Activated B cell treated with CpG ODN at 0.5 μM for 24 hours (primary cell): Measurements from ENCODE around the gene KRTAP23-1. TPM values are rescaled to one million over a fixed set of nuclear protein-coding genes. Genes with fewer than 3 reads are reported as not detected.

Experiments used
- ATAC-seq: fragments of 200-7000 bp; cut with Tn5 transposase; one replicate; pipeline ENCODE4 v1.10.0; 2021; ENCODE audit warnings: low read depth, mild to moderate bottlenecking, moderate library complexity
- CTCF ChIA-PET: fragments of 350-600 bp; sonication (Branson Sonifier 250); formaldehyde crosslinking; loops from one replicate; lab custom pipeline; 2021; ENCODE audit warnings: antibody characterized with exemption; lab: Charles Lee
- POLR2A ChIA-PET: fragments of 350-600 bp; sonication (Branson Sonifier 250); formaldehyde crosslinking; loops from one replicate; lab custom pipeline; 2021; ENCODE audit warnings: antibody characterized with exemption; lab: Charles Lee
- DNase-seq: peaks from one replicate; pipeline ENCODE4 v3.0.0; 2022
- H3K27ac Mint-ChIP-seq: one replicate; pipeline ENCODE4 v1.8.0; 2020; ENCODE audit warnings: mixed read lengths
- H3K27me3 Mint-ChIP-seq: one replicate; pipeline ENCODE4 v1.8.0; 2021; ENCODE audit warnings: mixed read lengths
- H3K36me3 Mint-ChIP-seq: one replicate; pipeline ENCODE4 v1.8.0; 2021; ENCODE audit warnings: low read depth, mixed read lengths
- H3K4me1 Mint-ChIP-seq: one replicate; pipeline ENCODE4 v1.8.0; 2021; ENCODE audit warnings: mixed read lengths
- H3K4me3 Mint-ChIP-seq: one replicate; pipeline ENCODE4 v1.8.0; 2020; ENCODE audit warnings: mild to moderate bottlenecking, mixed read lengths
- H3K9me3 Mint-ChIP-seq: one replicate; pipeline ENCODE4 v1.8.0; 2020; ENCODE audit warnings: mixed read lengths
- CTCF ChIP-seq: fragments of 200-600 bp; IDR thresholded peaks from one replicate; pipeline ENCODE4 v1.8.0; 2022; ENCODE audit warnings: antibody characterized with exemption, mild to moderate bottlenecking
- intact Hi-C: fragments of 100-400 bp; cut with micrococcal nuclease; formaldehyde crosslinking; loops from one replicate; pipeline ENCODE4 v1.15.1; 2024
- total RNA-seq: library from RNA; stranded (reverse); gene quantifications from 2 replicates; pipeline ENCODE4 v1.2.3, GENCODE V29; 2022

The KRTAP23-1 gene
- total RNA-seq, 1 donor from 2014 or later = not detected

- ChIA-PET POLR2A (no interaction called here), CTCF (interaction anchor here (1.6 kb wide), 1 partner anchor 746 kb away, joined by 4 read pairs; no protein-coding TSS in a partner anchor)
- DNase-seq (no peak), ATAC-seq (no peak)
- no peaks in the 10 kb centered on the region for H3K9me3 Mint-ChIP-seq
- TF ChIP-seq CTCF = no peak
- no peaks in the 10 kb centered on the region for H3K36me3 Mint-ChIP-seq
- intact Hi-C loops = loop anchor here (5.0 kb wide), 1 partner anchor 1261 kb away; no protein-coding TSS in a partner anchor
- no peak overlapping the region for H3K4me3 Mint-ChIP-seq
- H3K27me3 Mint-ChIP-seq = no peaks in the 10 kb centered on the region
- no peak overlapping the region for H3K27ac Mint-ChIP-seq
- H3K4me1 Mint-ChIP-seq = no peaks in the 10 kb centered on the region
Observed at GRCh38 chr21:30340714-30341573, 7.5 kb downstream of the KRTAP23-1 start.

DNA sequence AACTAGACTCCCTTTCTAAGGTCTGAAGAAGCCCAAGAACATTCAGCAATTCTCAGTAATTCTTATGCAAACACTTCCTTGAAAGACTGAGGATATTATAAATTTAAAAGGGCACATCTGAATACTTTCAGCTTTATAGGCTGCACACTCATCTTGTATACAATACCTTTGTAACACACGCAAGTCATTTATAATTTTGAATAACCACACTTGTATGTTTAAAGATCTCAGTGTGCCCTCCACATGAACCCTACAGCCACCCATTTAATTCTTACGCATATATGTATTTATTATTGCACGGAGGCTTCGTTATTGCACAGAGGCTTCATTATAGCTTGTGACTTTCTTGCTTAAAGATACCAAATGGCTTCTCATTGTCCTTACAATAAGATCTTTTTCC lies 9.7 kb downstream of the KRTAP23-1 start:
- Mint-ChIP-seq H3K4me1 (no peaks in the 10 kb centered on the region), H3K4me3 (no peak overlapping the region), H3K27ac (no peak overlapping the region), H3K9me3 (no peaks in the 10 kb centered on the region), H3K36me3 (no peaks in the 10 kb centered on the region), H3K27me3 (no peaks in the 10 kb centered on the region)
- no peak for DNase-seq
- ATAC-seq = no peak
- POLR2A ChIA-PET = no interaction called here
- CTCF ChIA-PET = no interaction called here
- no peak for TF ChIP-seq CTCF
- intact Hi-C loops = no loop called here

DNA sequence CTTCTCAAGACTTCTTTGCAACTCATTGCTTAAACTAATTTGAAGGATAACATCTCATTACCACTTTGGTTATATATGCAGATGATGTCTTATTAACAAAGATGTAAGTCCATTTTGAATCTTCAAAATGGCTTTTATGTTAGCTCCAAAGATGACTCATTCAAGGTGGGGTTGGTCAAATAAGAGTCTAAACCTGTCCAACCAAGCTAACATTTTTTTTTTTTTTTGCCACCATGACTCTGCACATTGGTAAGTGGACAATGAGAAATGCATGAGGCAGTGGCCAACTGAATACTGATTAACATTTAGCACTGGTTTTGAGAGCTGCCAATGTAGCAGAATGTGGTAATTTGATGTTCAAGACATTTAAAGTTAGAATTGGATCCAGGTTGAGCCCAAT lies 10.6 kb downstream of the KRTAP23-1 start:
- ATAC-seq (no peak), DNase-seq (no peak)
- Mint-ChIP-seq H3K4me3 (no peak overlapping the region), H3K9me3 (no peaks in the 10 kb centered on the region), H3K4me1 (no peaks in the 10 kb centered on the region), H3K27me3 (no peaks in the 10 kb centered on the region), H3K27ac (no peak overlapping the region), H3K36me3 (no peaks in the 10 kb centered on the region)
- no peak for TF ChIP-seq CTCF
- CTCF ChIA-PET = no interaction called here
- intact Hi-C loops = no loop called here
- POLR2A ChIA-PET = no interaction called here

DNA sequence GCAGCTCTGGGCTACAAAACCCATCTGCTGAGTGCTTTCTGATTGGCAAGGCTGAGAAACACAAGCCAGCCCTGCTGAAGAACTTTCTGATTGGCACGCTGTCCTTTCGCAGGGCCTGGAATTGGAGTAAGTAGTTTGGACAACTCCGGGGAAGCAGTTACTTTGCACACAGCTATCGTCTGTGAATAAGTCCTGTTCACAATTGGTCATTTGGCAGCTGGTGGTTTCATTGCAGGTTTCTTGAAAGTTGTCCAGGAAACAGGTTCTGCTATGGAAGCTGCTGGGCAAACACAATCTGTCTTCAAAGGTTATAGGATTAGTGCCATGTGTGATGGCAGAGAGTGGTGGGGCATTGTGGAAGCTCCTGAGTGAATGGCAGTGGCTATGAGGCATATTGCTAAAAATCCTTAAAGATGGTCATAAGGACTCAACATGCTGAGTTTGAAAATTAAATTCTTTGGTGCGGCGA lies 11.1 kb downstream of the KRTAP23-1 start, which contains the start of gene KRTAP27-1:
Gene KRTAP27-1, minus strand, starts transcription at position 419 of the 469 bp plus-strand sequence. Its CDS starts 26 bp downstream, at position 393.
- Mint-ChIP-seq H3K4me1 (no peaks in the 10 kb centered on the region), H3K27me3 (no peaks in the 10 kb centered on the region), H3K36me3 (no peaks in the 10 kb centered on the region), H3K9me3 (no peaks in the 10 kb centered on the region), H3K27ac (no peak within 1 kb of the TSS), H3K4me3 (no peak within 1 kb of the TSS)
- intact Hi-C loops = no loop called here
- ATAC-seq (no peak), DNase-seq (no peak)
- POLR2A ChIA-PET = no interaction called here
- TF ChIP-seq CTCF = no peak
- CTCF ChIA-PET = no interaction called here

DNA sequence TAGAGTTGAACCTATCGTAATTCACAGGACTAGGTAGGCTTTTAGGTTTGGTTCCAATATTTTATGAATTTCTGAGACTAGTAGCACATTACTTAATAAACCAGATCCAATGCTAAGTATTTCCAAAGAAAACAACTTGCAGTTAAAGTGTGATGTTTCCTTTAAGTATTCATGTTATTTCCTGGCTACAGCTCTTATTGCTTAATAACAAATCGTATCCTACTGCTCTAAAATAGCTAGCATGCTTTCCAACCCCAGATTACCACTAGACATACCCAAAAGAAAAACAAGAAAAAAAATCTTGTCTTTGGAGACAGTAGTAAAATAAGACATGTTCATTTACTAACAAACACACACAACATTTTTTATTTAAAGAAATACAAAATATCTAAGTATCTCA lies 11.8 kb downstream of the KRTAP23-1 start:
- CTCF ChIA-PET = no interaction called here
- Mint-ChIP-seq H3K36me3 (no peaks in the 10 kb centered on the region), H3K9me3 (no peaks in the 10 kb centered on the region), H3K27me3 (no peaks in the 10 kb centered on the region), H3K4me3 (no peak overlapping the region), H3K4me1 (no peaks in the 10 kb centered on the region), H3K27ac (no peak overlapping the region)
- no peak for TF ChIP-seq CTCF
- POLR2A ChIA-PET = no interaction called here
- DNase-seq (no peak), ATAC-seq (no peak)
- intact Hi-C loops = no loop called here
